GM12864 (cell line): ENCODE data around the gene TAF1.
"Not testable (repeated sequence)": the region's sequence is repeated elsewhere in the genome, so short reads cannot be mapped to it uniquely, and the experiment has no call there.

ENCODE experiments used
- DNase-seq: peaks from one replicate; pipeline ENCODE4 v3.0.0-alpha.2; 2011; ENCODE audit warnings: low read depth
- H3K4me3 ChIP-seq: 2 replicates; pipeline ENCODE4 v1.5.1; 2011; ENCODE audit warnings: mild to moderate bottlenecking, low read depth, low read length, control low read depth
- CTCF ChIP-seq: IDR thresholded peaks from 2 replicates; pipeline ENCODE4 v1.5.1; 2011; ENCODE audit warnings: low read depth, mild to moderate bottlenecking, moderate library complexity, low read length, control low read depth, inconsistent platforms; ENCODE audit errors: missing control alignments

TAF1 gene

GRCh38 chrX:71450433-71451106 is 84.4 kb downstream of the TAF1 start:
- DNase-seq, result no peak
- TF ChIP-seq CTCF, result no peak
- no peak overlapping the region for H3K4me3 ChIP-seq

- not testable (repeated sequence) for H3K4me3 ChIP-seq, DNase-seq
These were observed 85.4 kb downstream of the TAF1 start for GRCh38 chrX:71451518-71451917.

GRCh38 chrX:71453056-71453455 is 86.9 kb downstream of the TAF1 start:
- TF ChIP-seq CTCF, result no peak
- no peak for DNase-seq
- H3K4me3 ChIP-seq, result no peak overlapping the region

GRCh38 chrX:71454222-71454621 is 88.1 kb downstream of the TAF1 start:
- H3K4me3 ChIP-seq, result no peak overlapping the region
- TF ChIP-seq CTCF, result no peak
- no peak for DNase-seq

- no peak for TF ChIP-seq CTCF
- H3K4me3 ChIP-seq, result no peak overlapping the region
- no peak for DNase-seq
These were observed 92.7 kb downstream of the TAF1 start for GRCh38 chrX:71458866-71459265.

- no peak for TF ChIP-seq CTCF
- DNase-seq, result no peak
- H3K4me3 ChIP-seq, result no peak overlapping the region
These were observed 98.8 kb downstream of the TAF1 start for GRCh38 chrX:71464968-71465367.

- DNase-seq, result no peak
- TF ChIP-seq CTCF, result no peak
- H3K4me3 ChIP-seq, result no peak overlapping the region
These were observed 100.9 kb downstream of the TAF1 start for GRCh38 chrX:71466979-71467523.
